Measurements from ENCODE around the gene CEP83.

The CEP83 gene

GRCh38 chr12:94276725-94277124, 182.9 kb downstream of the CEP83 start:
- DNase-seq (ENCODE audit: extremely low read depth, low read depth): no peak
- TF ChIP-seq, protein P1, sequence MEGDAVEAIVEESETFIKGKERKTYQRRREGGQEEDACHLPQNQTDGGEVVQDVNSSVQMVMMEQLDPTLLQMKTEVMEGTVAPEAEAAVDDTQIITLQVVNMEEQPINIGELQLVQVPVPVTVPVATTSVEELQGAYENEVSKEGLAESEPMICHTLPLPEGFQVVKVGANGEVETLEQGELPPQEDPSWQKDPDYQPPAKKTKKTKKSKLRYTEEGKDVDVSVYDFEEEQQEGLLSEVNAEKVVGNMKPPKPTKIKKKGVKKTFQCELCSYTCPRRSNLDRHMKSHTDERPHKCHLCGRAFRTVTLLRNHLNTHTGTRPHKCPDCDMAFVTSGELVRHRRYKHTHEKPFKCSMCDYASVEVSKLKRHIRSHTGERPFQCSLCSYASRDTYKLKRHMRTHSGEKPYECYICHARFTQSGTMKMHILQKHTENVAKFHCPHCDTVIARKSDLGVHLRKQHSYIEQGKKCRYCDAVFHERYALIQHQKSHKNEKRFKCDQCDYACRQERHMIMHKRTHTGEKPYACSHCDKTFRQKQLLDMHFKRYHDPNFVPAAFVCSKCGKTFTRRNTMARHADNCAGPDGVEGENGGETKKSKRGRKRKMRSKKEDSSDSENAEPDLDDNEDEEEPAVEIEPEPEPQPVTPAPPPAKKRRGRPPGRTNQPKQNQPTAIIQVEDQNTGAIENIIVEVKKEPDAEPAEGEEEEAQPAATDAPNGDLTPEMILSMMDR (IDR thresholded peaks at IDR 0.05; ENCODE audit: low read depth, low read length): no peak

- no peak for DNase-seq (ENCODE audit: extremely low read depth, low read depth)
- TF ChIP-seq, protein P1 (IDR thresholded peaks at IDR 0.05; ENCODE audit: low read depth, low read length): no peak
Measured at GRCh38 chr12:94273272-94273671, 186.4 kb downstream of the CEP83 start.

- no peak for DNase-seq (ENCODE audit: extremely low read depth, low read depth)
- TF ChIP-seq, protein P1 (IDR thresholded peaks at IDR 0.05; ENCODE audit: low read depth, low read length): no peak
Measured at GRCh38 chr12:94272280-94272679, 187.4 kb downstream of the CEP83 start.

- DNase-seq (ENCODE audit: extremely low read depth, low read depth): no peak
- TF ChIP-seq, protein P1 (IDR thresholded peaks at IDR 0.05; ENCODE audit: low read depth, low read length): no peak
Measured at GRCh38 chr12:94271351-94271750, 188.3 kb downstream of the CEP83 start.

DNA sequence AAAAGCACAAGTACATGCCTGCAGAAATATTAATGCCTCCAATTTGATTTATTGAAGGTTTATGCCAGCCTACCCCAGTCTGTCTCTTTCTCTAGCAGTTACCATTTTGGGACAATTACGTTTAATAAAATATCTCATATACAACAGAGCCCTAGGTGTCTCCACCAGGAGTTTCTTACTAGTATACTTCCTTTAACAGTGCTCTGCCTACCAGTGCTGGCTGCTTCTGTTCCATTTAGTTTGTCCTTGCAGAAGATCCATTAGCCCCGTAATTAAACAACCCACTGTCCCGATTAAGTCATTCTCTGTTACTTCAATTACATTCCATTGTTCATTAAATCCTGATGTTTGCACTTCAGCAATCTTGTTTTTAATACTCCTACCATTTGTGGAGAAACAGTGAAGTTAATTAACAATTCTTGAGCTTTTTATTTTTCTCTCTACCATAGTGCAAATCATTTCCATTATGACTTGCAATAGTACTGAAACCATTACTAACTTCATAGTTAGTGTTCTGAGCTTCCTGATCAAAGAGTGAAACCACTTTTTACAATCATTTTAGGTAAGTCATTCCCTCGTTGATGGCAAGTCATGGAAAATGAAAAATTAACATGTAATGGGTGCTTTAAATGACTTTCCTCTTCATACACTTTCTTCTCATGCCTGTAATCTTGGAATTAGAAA, 190.2 kb downstream of the CEP83 start:
- TF ChIP-seq, protein P1 (IDR thresholded peaks at IDR 0.05; ENCODE audit: low read depth, low read length): no peak
- no peak for DNase-seq (ENCODE audit: extremely low read depth, low read depth)

GRCh38 chr12:94267921-94268471, 191.7 kb downstream of the CEP83 start:
- TF ChIP-seq, protein P1 (IDR thresholded peaks at IDR 0.05; ENCODE audit: low read depth, low read length): no peak
- DNase-seq (ENCODE audit: extremely low read depth, low read depth): no peak

DNA sequence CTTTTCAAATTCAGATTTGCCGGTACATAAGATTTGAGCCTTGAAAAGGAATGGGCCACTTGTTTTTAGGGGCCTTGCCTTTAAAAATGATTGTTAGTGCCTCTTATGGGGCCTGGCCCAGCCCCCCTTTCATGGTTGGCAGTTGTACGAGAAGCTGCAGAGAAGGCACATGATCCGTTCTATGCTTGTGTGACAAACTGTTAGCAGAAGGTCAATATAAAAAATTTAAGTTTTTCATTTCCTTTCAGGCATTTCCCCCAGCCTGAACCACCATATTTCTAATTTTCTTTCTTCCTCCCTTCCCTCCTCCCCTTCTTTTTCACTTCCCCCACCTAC, 192.2 kb downstream of the CEP83 start:
- TF ChIP-seq, protein P1 (IDR thresholded peaks at IDR 0.05; ENCODE audit: low read depth, low read length): no peak
- no peak for DNase-seq (ENCODE audit: extremely low read depth, low read depth)
